Left lobe of liver (tissue), 2 donors: ENCODE data around the gene RAB5B. TPM values are rescaled to one million over a fixed set of nuclear protein-coding genes. Genes with fewer than 3 reads are reported as not detected.

Experiments used
- ATAC-seq: fragments of 200-7000 bp; cut with Tn5 transposase; one replicate; pipeline ENCODE4 v1.9.1; 2020; ENCODE audit warnings: mild to moderate bottlenecking, moderate library complexity
- DNase-seq: peaks from one replicate; pipeline ENCODE4 v3.0.0-alpha.2; 2020; ENCODE audit warnings: low spot score
- total RNA-seq: library from RNA; stranded (reverse); gene quantifications from one replicate; pipeline ENCODE4 v1.2.1, GENCODE V29; 2021
- donor health status: DM: no; HTN: no; CAD: no; lungs with moderate emphysema.
- donor health status: DM: no; HTN: yes; CAD: no.

Gene RAB5B
- total RNA-seq, 1 donor from 2014 or later = 46.5 TPM

DNA sequence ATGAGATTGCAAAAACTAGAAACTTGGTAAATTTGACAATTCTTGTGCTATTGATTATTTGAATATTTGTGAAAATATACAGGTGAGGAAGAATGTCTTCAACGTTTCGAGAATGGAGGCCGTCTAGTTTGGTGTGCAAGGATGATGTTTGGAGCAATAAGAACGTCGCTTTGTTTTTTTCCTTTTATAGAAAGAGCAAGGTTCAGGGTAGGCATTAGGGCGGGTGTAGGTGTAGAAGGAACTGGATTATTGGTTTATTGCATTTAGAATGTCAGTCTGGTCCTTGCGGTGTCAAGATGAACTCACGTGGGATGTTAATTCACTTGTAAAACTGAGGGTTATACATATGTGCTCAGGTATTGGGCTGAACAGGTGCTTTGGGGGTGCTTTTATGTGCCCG lies 69.0 kb downstream of the RAB5B start:
- DNase-seq (no peak), ATAC-seq (no peak)

Other genes with a start within 250 kb of the RAB5B start
- gene CD63, start 245.1 kb upstream of the RAB5B start, total RNA-seq = 203 TPM
- 1.1 TPM for gene GDF11, start 231.0 kb upstream of the RAB5B start, total RNA-seq
- 11.9 TPM for gene SARNP, start 156.4 kb upstream of the RAB5B start, total RNA-seq
- gene ORMDL2, start 156.0 kb upstream of the RAB5B start, total RNA-seq = 28.4 TPM
- gene DNAJC14, start 144.5 kb upstream of the RAB5B start, total RNA-seq = 14.2 TPM
- gene MMP19, start 131.1 kb upstream of the RAB5B start, total RNA-seq = 2.2 TPM
- 16.5 TPM for gene PYM1, start 46.2 kb upstream of the RAB5B start, total RNA-seq
- gene DGKA, start 42.9 kb upstream of the RAB5B start, total RNA-seq = 4.9 TPM
- 5.4 TPM for gene PMEL, start 8.0 kb upstream of the RAB5B start, total RNA-seq
- gene CDK2, start 7.2 kb upstream of the RAB5B start, total RNA-seq = 11.0 TPM
- 56.1 TPM for gene SUOX, start 23.2 kb downstream of the RAB5B start, total RNA-seq
- gene IKZF4, start 47.0 kb downstream of the RAB5B start, total RNA-seq = 2.3 TPM
- gene RPS26, start 67.8 kb downstream of the RAB5B start, total RNA-seq = 31.2 TPM
- gene ERBB3, start 106.1 kb downstream of the RAB5B start, total RNA-seq = 93.2 TPM
- 32.3 TPM for gene PA2G4, start 130.5 kb downstream of the RAB5B start, total RNA-seq
- gene RPL41, start 142.6 kb downstream of the RAB5B start, total RNA-seq = 1,359 TPM
- gene ZC3H10, start 144.2 kb downstream of the RAB5B start, total RNA-seq = 4.6 TPM
- 62.2 TPM for gene ESYT1, start 154.2 kb downstream of the RAB5B start, total RNA-seq
- 6.5 TPM for gene MYL6B, start 178.5 kb downstream of the RAB5B start, total RNA-seq
- 376 TPM for gene MYL6, start 184.3 kb downstream of the RAB5B start, total RNA-seq
- gene SMARCC2, start 215.4 kb downstream of the RAB5B start, total RNA-seq = 27.6 TPM
- gene RNF41, start 247.8 kb downstream of the RAB5B start, total RNA-seq = 13.2 TPM